Measurements from ENCODE around the gene HDAC7.

DNA sequence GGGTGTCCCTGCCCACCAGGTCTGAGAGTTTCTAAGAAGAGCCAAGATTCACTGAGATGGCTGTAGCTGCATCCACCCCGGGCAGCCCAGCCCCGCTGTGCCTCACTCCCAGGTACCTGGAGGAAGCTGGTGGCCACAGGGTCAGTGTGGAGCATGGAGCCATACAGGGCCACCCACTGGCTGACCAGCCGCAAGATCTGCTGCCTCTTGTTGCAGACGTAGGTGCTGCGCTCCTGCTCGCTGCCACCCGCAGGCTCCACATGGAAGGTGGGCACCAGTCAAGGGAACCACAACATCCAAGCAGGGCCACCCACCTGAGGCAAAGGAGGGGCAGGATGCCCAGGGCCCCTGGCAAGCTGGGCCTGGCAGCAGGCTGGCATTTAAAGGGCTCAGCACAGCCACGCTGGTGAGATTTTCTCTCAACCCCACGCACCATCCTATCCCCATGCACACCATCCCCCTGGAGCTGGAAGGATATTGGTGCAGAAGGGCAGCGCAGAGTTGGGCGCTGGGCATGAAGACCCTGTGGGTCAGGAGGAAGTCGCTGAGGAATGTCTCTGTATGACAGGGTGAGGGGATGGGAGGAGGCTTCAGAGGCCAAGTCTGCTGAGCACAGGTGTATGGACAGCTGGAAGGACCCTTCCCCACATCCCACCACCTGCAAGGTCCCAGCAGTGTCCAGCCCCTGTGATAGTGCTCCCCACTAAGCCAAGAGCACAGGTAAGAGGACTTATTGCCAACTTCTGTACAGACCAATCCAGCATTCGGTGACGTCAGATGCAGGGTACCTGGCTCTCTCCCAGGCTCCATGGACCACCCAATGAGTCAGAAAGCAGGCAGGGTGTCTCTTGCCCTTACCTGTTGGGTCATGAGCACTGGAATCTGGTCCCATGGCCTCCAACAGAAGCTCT is 71.9 kb downstream of the HDAC7 start:
- no peak for TF ChIP-seq CTCF (IDR thresholded peaks at IDR 0.05; ENCODE audit: insufficient read depth, low read depth, low read length)
- no peak for TF ChIP-seq EZH2 (IDR thresholded peaks at IDR 0.05; ENCODE audit: insufficient read depth, low read length)

All from astrocyte (in vitro differentiated cells and primary cell).